HepG2 (cell line): ENCODE results near the gene COMMD8. TPM values are rescaled to one million over a fixed set of nuclear protein-coding genes. Genes with fewer than 3 reads are reported as not detected.

Experiments used
- ATF7 ChIP-seq, 2 experiments: fragments of 450-650 bp in 1 of 2; sonication (generic) in 1 of 2; formaldehyde crosslinking in 1 of 2; IDR thresholded peaks; 2 replicates each; pipeline versions ENCODE4 v1.4.0 to v1.6.1; 2016 to 2020; ENCODE audit warnings: antibody characterized with exemption in 1 of 2, mild to moderate bottlenecking in 1 of 2, missing genetic modification reagents in 1 of 2
- DBP ChIP-seq: sonication (generic); formaldehyde crosslinking; IDR thresholded peaks from 2 replicates; pipeline ENCODE4 v1.4.0; 2020; ENCODE audit warnings: missing genetic modification reagents; ENCODE audit errors: not compliant biosample characterization
- ESRRA ChIP-seq: sonication (generic); formaldehyde crosslinking; IDR thresholded peaks from 2 replicates; pipeline ENCODE4 v1.5.1; 2020; ENCODE audit warnings: mild to moderate bottlenecking, low read depth, missing genetic modification reagents
- FOXK2 ChIP-seq: fragments of 450-650 bp; IDR thresholded peaks from 2 replicates; pipeline ENCODE4 v1.6.1; 2016
- GABPB1 ChIP-seq: IDR thresholded peaks from 2 replicates; pipeline ENCODE4 v1.6.1; 2016; ENCODE audit warnings: mild to moderate bottlenecking, missing genetic modification reagents, moderate library complexity, missing compliant biosample characterization
- GZF1 ChIP-seq: sonication (generic); formaldehyde crosslinking; IDR thresholded peaks from 2 replicates; pipeline ENCODE4 v1.5.1; 2020; ENCODE audit warnings: mild to moderate bottlenecking, missing genetic modification reagents
- JDP2 ChIP-seq: sonication (generic); formaldehyde crosslinking; IDR thresholded peaks from 2 replicates; pipeline ENCODE4 v1.8.1; 2022; ENCODE audit warnings: missing genetic modification reagents, borderline replicate concordance
- KDM1A ChIP-seq: IDR thresholded peaks from 2 replicates; pipeline ENCODE4 v1.6.1; 2016; ENCODE audit warnings: missing compliant biosample characterization
- KLF9 ChIP-seq: IDR thresholded peaks from 2 replicates; pipeline ENCODE4 v1.6.1; 2016; ENCODE audit warnings: low read depth
- MXD4 ChIP-seq: IDR thresholded peaks from 2 replicates; pipeline ENCODE4 v1.6.1; 2016; ENCODE audit warnings: mild to moderate bottlenecking, missing biosample characterization, missing genetic modification reagents
- MZF1 ChIP-seq: sonication (generic); formaldehyde crosslinking; IDR thresholded peaks from 2 replicates; pipeline ENCODE4 v1.8.1; 2023; ENCODE audit warnings: mild to moderate bottlenecking, missing genetic modification reagents, borderline replicate concordance
- NFKB2 ChIP-seq: sonication (generic); formaldehyde crosslinking; IDR thresholded peaks from 2 replicates; pipeline ENCODE4 v1.4.0; 2020; ENCODE audit warnings: missing genetic modification reagents, borderline replicate concordance
- STAT5B ChIP-seq: sonication (generic); formaldehyde crosslinking; IDR thresholded peaks from 2 replicates; pipeline ENCODE4 v1.4.0; 2020; ENCODE audit warnings: missing genetic modification reagents
- TGIF2 ChIP-seq: IDR thresholded peaks from 2 replicates; pipeline ENCODE4 v1.6.1; 2016; ENCODE audit warnings: control low read depth, missing compliant biosample characterization
- THAP11 ChIP-seq: IDR thresholded peaks from 2 replicates; pipeline ENCODE4 v1.6.1; 2016; ENCODE audit warnings: missing biosample characterization, missing genetic modification reagents
- THRA ChIP-seq: sonication (generic); formaldehyde crosslinking; IDR thresholded peaks from 2 replicates; pipeline ENCODE4 v1.4.0; 2020; ENCODE audit warnings: missing genetic modification reagents, borderline replicate concordance
- ZHX1 ChIP-seq: sonication (generic); formaldehyde crosslinking; IDR thresholded peaks from 2 replicates; pipeline ENCODE4 v1.8.1; 2022; ENCODE audit warnings: low read depth, mild to moderate bottlenecking, missing genetic modification reagents
- ZNF234 ChIP-seq: sonication (generic); formaldehyde crosslinking; conservative IDR thresholded peaks from 2 replicates; pipeline ENCODE4 v1.5.1; 2020; ENCODE audit warnings: mild to moderate bottlenecking, missing genetic modification reagents
- ZNF326 ChIP-seq: sonication (generic); formaldehyde crosslinking; IDR thresholded peaks from 2 replicates; pipeline ENCODE4 v1.4.0; 2020; ENCODE audit warnings: missing genetic modification reagents, borderline replicate concordance
- ZNF430 ChIP-seq: sonication (generic); formaldehyde crosslinking; IDR thresholded peaks from 2 replicates; pipeline ENCODE4 v1.9.0; 2021; ENCODE audit warnings: mild to moderate bottlenecking, missing genetic modification reagents
- ZNF570 ChIP-seq: sonication (generic); formaldehyde crosslinking; IDR thresholded peaks from 2 replicates; pipeline ENCODE4 v1.4.0; 2020; ENCODE audit warnings: mild to moderate bottlenecking, missing genetic modification reagents, borderline replicate concordance
- polyA plus RNA-seq, 8 experiments: library from polyadenylated mRNA; depleted of rRNA in 3 of 8; stranded (reverse) in 7 of 8; unstranded in 1 of 8; fragments of >200 nt; fragmentation: Illumina TruSeq in 4 of 8; extraction: Trizol in 4 of 8; gene quantifications; 2 replicates each; pipeline versions ENCODE4 v1.2.1 to v1.2.3, GENCODE V29; 2011 to 2016; ENCODE audit warnings: low read depth in 4 of 8, missing spikeins in 1 of 8, mixed read lengths in 1 of 8; ENCODE audit not compliant: insufficient read depth in 1 of 8
- total RNA-seq, 5 experiments: library from RNA; depleted of rRNA; stranded (reverse); fragments of >200 nt; fragmentation: Illumina TruSeq; extraction: Trizol; gene quantifications; 2 replicates each; pipeline ENCODE4 v1.2.3, GENCODE V29; 2016; ENCODE audit warnings: low read depth in 1 of 5
- TF ChIP-seq, protein P1 (sequence below): sonication (generic); formaldehyde crosslinking; IDR thresholded peaks from 2 replicates; pipeline ENCODE4 v1.8.0; 2022; ENCODE audit warnings: missing genetic modification reagents, mild to moderate bottlenecking, inconsistent platforms, borderline replicate concordance
- TF ChIP-seq, protein P2 (sequence below): IDR thresholded peaks from 2 replicates; pipeline ENCODE4 v1.6.1; 2016

The COMMD8 gene
- total and polyA plus RNA-seq, 2 of the 13 experiments (the other 11 are each of a cell fraction or from before 2014, with no cell fraction given) = 7.1 to 20.3 TPM

GRCh38 chr4:47485047-47485692 is 21.7 kb upstream of the COMMD8 start, which contains the start of gene ATP10D (continued):
- no peak for TF ChIP-seq ZHX1
- no peak for TF ChIP-seq DBP
- no peak for TF ChIP-seq GZF1 (CRISPR knock-in tag)
- TF ChIP-seq ZNF326 (CRISPR knock-in tag) = no peak
- no peak for TF ChIP-seq STAT5B (CRISPR knock-in tag)
- TF ChIP-seq ZNF570 (CRISPR knock-in tag) = no peak
- TF ChIP-seq, protein P1, sequence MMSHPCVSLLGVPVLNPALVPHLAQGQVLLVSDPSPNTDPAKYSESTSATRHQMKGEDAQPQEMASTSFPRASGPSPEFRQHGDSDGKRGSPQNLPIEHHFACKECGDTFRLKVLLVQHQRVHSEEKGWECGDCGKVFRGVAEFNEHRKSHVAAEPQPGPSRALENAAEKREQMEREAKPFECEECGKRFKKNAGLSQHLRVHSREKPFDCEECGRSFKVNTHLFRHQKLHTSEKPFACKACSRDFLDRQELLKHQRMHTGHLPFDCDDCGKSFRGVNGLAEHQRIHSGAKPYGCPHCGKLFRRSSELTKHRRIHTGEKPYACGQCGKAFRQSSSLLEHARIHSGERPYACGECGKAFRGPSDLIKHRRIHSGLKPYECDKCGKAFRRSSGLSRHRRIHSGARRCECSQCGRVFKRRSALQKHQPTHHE (CRISPR knock-in tag) = peak; percentile 49; the same call in 1 of the 2 replicates
- peak; percentile 69; the same call in 1 of the 2 replicates for TF ChIP-seq NFKB2
- TF ChIP-seq THAP11 (CRISPR knock-in tag) = peak; percentile 39
- no peak for TF ChIP-seq ZNF430 (CRISPR knock-in tag)
- peak; percentile 43 for TF ChIP-seq THRA (CRISPR knock-in tag)
- no peak for TF ChIP-seq MZF1 (CRISPR knock-in tag)
- no peak for TF ChIP-seq ATF7 (IDR thresholded peaks at IDR 0.05)
- no peak for TF ChIP-seq ATF7 (CRISPR knock-in tag; IDR thresholded peaks at IDR 0.05)
- TF ChIP-seq FOXK2 = no peak
- no peak for TF ChIP-seq TGIF2 (CRISPR knock-in tag)
- no peak for TF ChIP-seq KDM1A (CRISPR knock-in tag)
- TF ChIP-seq ZNF234 (CRISPR knock-in tag) = no peak
- TF ChIP-seq, protein P2, sequence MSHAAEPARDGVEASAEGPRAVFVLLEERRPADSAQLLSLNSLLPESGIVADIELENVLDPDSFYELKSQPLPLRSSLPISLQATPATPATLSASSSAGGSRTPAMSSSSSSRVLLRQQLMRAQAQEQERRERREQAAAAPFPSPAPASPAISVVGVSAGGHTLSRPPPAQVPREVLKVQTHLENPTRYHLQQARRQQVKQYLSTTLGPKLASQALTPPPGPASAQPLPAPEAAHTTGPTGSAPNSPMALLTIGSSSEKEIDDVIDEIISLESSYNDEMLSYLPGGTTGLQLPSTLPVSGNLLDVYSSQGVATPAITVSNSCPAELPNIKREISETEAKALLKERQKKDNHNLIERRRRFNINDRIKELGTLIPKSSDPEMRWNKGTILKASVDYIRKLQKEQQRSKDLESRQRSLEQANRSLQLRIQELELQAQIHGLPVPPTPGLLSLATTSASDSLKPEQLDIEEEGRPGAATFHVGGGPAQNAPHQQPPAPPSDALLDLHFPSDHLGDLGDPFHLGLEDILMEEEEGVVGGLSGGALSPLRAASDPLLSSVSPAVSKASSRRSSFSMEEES (CRISPR knock-in tag) = no peak
- TF ChIP-seq KLF9 (CRISPR knock-in tag) = no peak
- TF ChIP-seq JDP2 (CRISPR knock-in tag) = no peak
- no peak for TF ChIP-seq MXD4
- no peak for TF ChIP-seq ESRRA (CRISPR knock-in tag)
- peak; percentile 71; the same call in 1 of the 2 replicates for TF ChIP-seq GABPB1
